GM18519 (cell line): ENCODE data around the gene ULK4.
"Not testable (repeated sequence)": the region's sequence is repeated elsewhere in the genome, so short reads cannot be mapped to it uniquely, and the experiment has no call there.

Experiments
- ATAC-seq: cut with Tn5 transposase; IDR thresholded peaks from one replicate; pipeline ENCODE4 v1.9.1; 2021; ENCODE audit warnings: mild to moderate bottlenecking, moderate library complexity; ENCODE audit not compliant: unreplicated experiment, low FRiP score

Gene ULK4

GRCh38 chr3:41961751-41962679 lies at the start of gene ULK4:
TSS of gene ULK4 (minus strand) at chr3:41962103. CDS start at chr3:41954759, 7,344 bp downstream.
- peak; percentile 91 for ATAC-seq

GRCh38 chr3:42010530-42010929 lies 48.6 kb upstream of the ULK4 start:
- no peak for ATAC-seq

GRCh38 chr3:42009456-42009855 lies 47.6 kb upstream of the ULK4 start:
- ATAC-seq = no peak

GRCh38 chr3:42007785-42008184 lies 45.9 kb upstream of the ULK4 start:
- ATAC-seq = no peak

GRCh38 chr3:42005401-42005800 lies 43.5 kb upstream of the ULK4 start:
- no peak for ATAC-seq

GRCh38 chr3:42002790-42003189 lies 40.9 kb upstream of the ULK4 start:
- no peak for ATAC-seq

DNA sequence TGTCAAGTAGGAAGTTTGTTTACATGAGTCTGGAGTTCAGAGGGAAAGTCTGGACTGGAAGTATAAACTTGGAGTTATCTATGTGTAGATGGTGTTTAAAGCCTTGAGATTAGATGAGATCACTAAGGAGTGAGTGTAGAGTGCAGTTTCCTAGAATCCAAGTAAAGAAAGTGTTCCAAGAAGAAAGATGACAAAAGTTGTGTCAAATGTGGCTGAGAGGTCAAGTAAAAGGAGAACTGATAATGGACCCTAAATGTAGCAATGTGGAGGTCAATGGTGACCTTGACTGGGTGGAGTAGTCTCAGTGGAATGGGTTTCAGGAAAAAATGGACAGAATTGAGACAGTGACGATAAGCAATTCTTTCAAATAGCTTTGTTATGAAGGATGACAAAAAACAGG lies 39.9 kb upstream of the ULK4 start:
- no peak for ATAC-seq

DNA sequence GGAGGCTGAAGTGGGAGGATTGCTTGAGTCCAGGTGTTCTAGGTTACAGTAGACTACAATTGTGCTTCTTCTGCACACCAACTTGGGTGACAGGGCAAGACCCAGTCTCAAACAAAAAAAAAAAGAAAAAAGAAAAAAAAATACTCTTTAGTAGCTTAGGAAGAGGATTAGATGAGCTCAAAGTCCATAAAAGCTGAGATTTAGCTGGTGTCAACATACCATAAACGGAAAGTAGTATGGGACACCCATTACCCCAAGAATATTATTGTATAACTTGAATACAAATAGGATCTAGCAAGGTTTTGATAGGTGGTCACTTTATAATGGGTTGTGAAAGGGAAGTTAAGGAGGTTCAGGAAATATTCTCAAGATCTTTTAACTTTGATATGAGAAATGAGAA lies 38.0 kb upstream of the ULK4 start:
- no peak for ATAC-seq

DNA sequence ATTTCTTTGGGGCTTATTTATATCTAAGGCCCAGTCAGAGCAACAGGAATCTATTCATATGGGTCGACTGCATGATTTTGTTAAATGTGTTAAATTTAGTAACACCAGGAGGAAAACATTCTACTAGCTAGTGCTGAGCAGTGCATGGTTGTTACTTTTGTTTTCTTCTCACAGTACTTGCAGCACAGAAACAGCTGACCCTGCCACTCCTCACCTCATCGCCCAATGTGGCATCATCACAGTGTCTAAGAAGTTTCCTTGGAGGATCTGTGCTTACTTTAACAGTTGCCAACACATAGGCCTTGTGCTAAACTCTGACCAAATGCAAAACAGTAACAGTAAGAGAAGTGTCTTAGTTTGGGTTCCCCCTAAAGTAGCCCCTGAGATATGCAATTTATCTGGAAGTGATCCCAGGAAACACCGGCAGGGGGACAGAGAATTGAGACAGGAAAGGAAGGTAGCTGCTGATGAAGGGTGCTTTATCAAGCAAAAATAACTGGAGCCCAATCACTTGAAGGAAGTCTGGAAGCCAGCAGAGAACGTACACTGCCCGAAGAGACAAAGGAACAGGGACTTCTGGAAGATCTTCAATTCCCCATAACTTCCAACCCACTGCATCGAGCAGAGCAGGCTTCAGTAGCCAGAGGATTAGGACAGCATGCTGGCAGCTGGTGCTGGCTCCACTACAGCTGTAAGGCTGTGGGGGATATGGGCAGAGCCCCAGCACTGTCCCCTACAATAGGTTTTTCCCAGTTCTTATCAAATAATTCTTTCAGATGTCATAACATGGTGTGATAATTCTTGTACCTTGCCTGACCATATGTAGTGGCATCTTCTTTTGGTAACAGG lies 36.0 kb upstream of the ULK4 start:
- ATAC-seq = no peak

DNA sequence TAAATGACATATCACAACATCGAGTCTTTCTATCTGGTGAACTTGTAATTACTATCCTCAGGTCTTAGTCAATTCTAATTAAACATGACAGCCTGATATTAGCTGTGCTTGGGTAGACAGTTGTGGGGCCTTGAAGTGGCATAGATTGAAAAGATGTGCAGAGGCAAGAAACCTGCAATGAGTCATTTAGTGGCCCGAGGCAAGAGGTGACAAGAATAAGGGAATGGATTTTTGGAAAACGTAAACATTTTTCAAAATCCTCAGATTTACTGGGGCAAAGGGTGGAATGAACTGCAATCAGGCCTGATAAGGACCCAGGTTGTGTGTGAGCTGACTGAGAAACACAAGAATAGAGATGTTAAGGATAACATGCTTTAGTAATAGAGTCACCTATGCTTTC lies 29.5 kb upstream of the ULK4 start:
- no peak for ATAC-seq

DNA sequence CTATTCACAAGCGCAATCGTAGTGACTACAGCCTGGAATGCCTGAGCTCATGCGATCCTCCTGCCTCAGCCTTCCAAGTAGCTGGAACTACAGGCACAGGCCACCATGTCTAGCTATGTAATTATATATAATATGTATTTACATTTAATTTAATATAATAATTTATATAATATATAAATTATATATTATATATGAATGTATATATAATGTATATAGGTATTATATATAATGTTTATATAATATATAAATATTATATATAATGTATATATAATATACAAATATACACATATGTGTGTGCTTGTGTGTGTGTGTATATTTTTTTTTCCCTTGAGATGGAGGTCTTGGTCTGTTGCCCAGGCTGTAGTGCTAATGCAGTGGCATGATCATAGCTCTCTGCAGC lies 27.6 kb upstream of the ULK4 start:
- no peak for ATAC-seq

DNA sequence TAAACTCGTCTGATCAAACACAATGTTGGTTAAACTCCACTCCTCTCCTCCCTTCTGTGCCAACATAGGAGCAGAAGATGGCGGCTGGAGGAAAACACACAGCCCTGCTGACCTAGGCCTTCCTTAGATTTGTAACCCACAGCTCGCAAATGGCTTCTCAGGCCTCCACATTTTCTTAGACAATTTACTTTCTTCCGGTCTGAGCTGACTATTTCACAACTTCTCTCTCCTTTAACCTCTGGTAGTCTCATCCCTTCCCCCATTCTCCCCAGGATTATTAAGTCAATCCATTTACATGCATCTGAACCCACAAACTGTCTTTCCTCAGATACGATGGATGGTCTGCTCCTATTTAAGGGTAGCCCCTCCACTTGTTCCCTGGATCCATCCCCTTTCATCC lies 25.7 kb upstream of the ULK4 start:
- no peak for ATAC-seq

DNA sequence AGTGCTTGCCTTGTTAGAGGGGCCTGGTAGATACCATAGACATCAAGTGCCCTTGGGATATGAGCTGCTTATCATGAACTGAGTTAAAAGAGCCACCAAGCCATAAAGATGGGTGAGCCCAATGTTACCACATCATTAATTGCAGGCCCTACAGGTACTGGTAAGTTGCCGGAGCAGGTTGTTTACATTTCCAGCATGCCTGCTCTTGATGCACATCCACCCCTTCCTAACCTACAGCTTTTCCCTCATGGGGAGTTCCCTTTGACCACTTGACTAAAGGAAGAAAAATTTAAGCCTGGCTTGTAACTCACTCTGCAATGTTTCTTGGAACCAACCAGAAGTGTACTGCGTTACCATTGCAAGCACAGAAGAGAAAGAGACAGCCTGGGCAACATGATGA lies 24.7 kb upstream of the ULK4 start:
- ATAC-seq = no peak

DNA sequence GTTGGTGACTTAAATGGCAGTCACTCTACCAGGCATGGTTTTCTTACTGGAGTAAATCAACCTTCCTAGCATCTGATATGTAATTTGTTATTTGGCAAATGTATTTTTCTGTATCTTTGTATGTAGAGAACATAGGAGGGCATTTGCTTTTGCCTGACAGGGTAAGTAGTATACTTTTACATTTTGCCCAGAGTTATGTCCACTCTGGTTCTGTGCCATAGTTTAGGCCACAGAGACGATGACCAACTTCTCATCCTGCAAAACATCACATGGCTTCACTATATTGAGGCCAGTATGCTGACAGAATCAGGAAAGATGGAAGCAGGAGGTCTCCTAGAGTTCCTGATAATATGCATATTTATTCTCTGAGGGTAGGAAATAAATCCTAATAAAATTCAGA lies 23.1 kb upstream of the ULK4 start:
- no peak for ATAC-seq

DNA sequence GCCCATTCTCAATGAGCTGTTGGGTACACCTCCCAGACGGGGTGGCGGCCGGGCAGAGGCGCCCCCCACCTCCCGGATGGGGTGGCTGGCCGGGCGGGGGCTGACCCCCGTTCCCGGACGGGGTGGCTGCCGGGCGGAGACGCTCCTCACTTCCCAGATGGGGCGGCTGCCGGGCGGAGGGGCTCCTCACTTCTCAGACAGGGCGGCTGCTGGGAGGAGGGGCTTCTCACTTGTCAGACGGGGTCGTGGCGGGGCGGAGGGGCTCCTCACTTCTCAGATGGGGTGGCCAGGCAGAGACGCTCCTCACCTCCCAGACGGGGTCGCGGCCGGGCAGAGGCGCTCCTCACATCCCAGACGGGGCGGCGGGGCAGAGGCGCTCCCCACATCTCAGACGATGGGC lies 21.2 kb upstream of the ULK4 start:
- ATAC-seq = not testable (repeated sequence)

GRCh38 chr3:41977401-41977800 lies 15.5 kb upstream of the ULK4 start:
- not testable (repeated sequence) for ATAC-seq

- ATAC-seq = no peak
These were observed 13.7 kb upstream of the ULK4 start for GRCh38 chr3:41975416-41976103.

DNA sequence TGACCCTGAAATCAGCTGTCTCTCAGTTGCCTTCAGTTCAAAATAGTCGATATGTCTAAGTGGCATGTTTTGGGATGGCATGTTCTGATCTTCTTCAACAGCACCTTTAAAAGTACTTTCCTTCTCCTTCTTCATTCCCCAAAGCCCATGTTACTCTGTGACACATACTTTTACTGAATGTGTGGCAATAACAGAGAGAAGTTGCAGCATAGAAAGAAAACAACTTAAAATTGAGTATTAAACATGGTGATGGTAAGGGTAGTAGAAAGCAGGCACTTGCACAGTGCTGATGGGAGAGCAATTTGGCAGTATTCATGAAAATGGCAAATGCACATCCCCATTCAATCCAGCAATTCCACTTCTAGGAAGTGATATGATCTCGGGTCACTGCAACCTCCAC lies 12.3 kb upstream of the ULK4 start:
- no peak for ATAC-seq

- no peak for ATAC-seq
These were observed 10.9 kb upstream of the ULK4 start for GRCh38 chr3:41972802-41973201.

GRCh38 chr3:41966206-41966605 lies 4.3 kb upstream of the ULK4 start:
- no peak for ATAC-seq

GRCh38 chr3:41963823-41964222 lies 1.9 kb upstream of the ULK4 start:
- ATAC-seq = no peak
